ENCODE results near the gene CTDSPL.
"Not testable (repeated sequence)": the region's sequence is repeated elsewhere in the genome, so short reads cannot be mapped to it uniquely, and the experiment has no call there.

CTDSPL gene

GRCh38 chr3:37861620-37862041, at the start of gene CTDSPL:
Gene CTDSPL, plus strand, starts transcription at chr3:37861880. Its CDS starts 320 bp downstream, at chr3:37862200.
- Mint-ChIP-seq H3K27me3 (peaks cover 42% of the 10 kb centered on the region), H3K4me1 (peaks cover 14% of the 10 kb centered on the region), H3K9me3 (no peaks in the 10 kb centered on the region), H3K4me3 (peak within 1 kb of the TSS; percentile 60), H3K27ac (no peak within 1 kb of the TSS), H3K36me3 (no peaks in the 10 kb centered on the region)
- no peak for ATAC-seq

- Mint-ChIP-seq H3K9me3 (no peaks in the 10 kb centered on the region), H3K4me1 (no peaks in the 10 kb centered on the region), H3K4me3 (no peak overlapping the region), H3K27me3 (peaks cover 11% of the 10 kb centered on the region), H3K36me3 (no peaks in the 10 kb centered on the region), H3K27ac (no peak overlapping the region)
- ATAC-seq = no peak
These were observed 49.2 kb upstream of the CTDSPL start for GRCh38 chr3:37812499-37812896.

- Mint-ChIP-seq H3K4me1 (no peaks in the 10 kb centered on the region), H3K27ac (no peak overlapping the region), H3K27me3 (peaks cover 10% of the 10 kb centered on the region), H3K9me3 (no peaks in the 10 kb centered on the region), H3K36me3 (no peaks in the 10 kb centered on the region), H3K4me3 (no peak overlapping the region)
- ATAC-seq = no peak
These were observed 48.3 kb upstream of the CTDSPL start for GRCh38 chr3:37813403-37813802.

- Mint-ChIP-seq H3K36me3 (no peaks in the 10 kb centered on the region), H3K4me3 (no peak overlapping the region)
- no peak for ATAC-seq
These were observed 47.1 kb upstream of the CTDSPL start for GRCh38 chr3:37814547-37814946.

GRCh38 chr3:37815156-37815555, 46.5 kb upstream of the CTDSPL start:
- H3K27ac Mint-ChIP-seq, H3K9me3 Mint-ChIP-seq, H3K4me3 Mint-ChIP-seq, H3K36me3 Mint-ChIP-seq, ATAC-seq, H3K4me1 Mint-ChIP-seq: not testable (repeated sequence)
- H3K27me3 Mint-ChIP-seq = peaks cover 10% of the 10 kb centered on the region

More at GRCh38 chr3:37814547-37814946, 47.1 kb upstream of the CTDSPL start:
- Mint-ChIP-seq H3K9me3 (no peaks in the 10 kb centered on the region), H3K27ac (no peak overlapping the region), H3K27me3 (peaks cover 10% of the 10 kb centered on the region), H3K4me1 (no peaks in the 10 kb centered on the region)

GRCh38 chr3:37816271-37816670, 45.4 kb upstream of the CTDSPL start:
- ATAC-seq = no peak

GRCh38 chr3:37819591-37819990, 42.1 kb upstream of the CTDSPL start:
- no peak for ATAC-seq
- Mint-ChIP-seq H3K27ac (no peak overlapping the region), H3K36me3 (no peaks in the 10 kb centered on the region), H3K4me1 (no peaks in the 10 kb centered on the region), H3K27me3 (peaks cover 10% of the 10 kb centered on the region), H3K4me3 (no peak overlapping the region), H3K9me3 (no peaks in the 10 kb centered on the region)

More at GRCh38 chr3:37816271-37816670, 45.4 kb upstream of the CTDSPL start:
- Mint-ChIP-seq H3K27me3 (peaks cover 10% of the 10 kb centered on the region), H3K9me3 (no peaks in the 10 kb centered on the region), H3K36me3 (no peaks in the 10 kb centered on the region), H3K27ac (no peak overlapping the region), H3K4me3 (no peak overlapping the region), H3K4me1 (no peaks in the 10 kb centered on the region)

- peaks cover 10% of the 10 kb centered on the region for H3K27me3 Mint-ChIP-seq
- no peak overlapping the region for H3K4me3 Mint-ChIP-seq
- no peaks in the 10 kb centered on the region for H3K36me3 Mint-ChIP-seq
- H3K27ac Mint-ChIP-seq = no peak overlapping the region
- H3K9me3 Mint-ChIP-seq = no peaks in the 10 kb centered on the region
- no peak for ATAC-seq
- H3K4me1 Mint-ChIP-seq = no peaks in the 10 kb centered on the region
These were observed 41.4 kb upstream of the CTDSPL start for GRCh38 chr3:37820286-37820685.

- Mint-ChIP-seq H3K27ac (no peak overlapping the region), H3K4me3 (no peak overlapping the region), H3K27me3 (peaks cover 16% of the 10 kb centered on the region), H3K9me3 (no peaks in the 10 kb centered on the region), H3K36me3 (no peaks in the 10 kb centered on the region), H3K4me1 (no peaks in the 10 kb centered on the region)
- no peak for ATAC-seq
These were observed 38.5 kb upstream of the CTDSPL start for GRCh38 chr3:37823189-37823588.

GRCh38 chr3:37824090-37824953, 37.4 kb upstream of the CTDSPL start:
- H3K27ac Mint-ChIP-seq = no peak overlapping the region
- H3K4me3 Mint-ChIP-seq = no peak overlapping the region
- ATAC-seq = no peak
- H3K9me3 Mint-ChIP-seq = no peaks in the 10 kb centered on the region
- no peaks in the 10 kb centered on the region for H3K36me3 Mint-ChIP-seq
- no peaks in the 10 kb centered on the region for H3K4me1 Mint-ChIP-seq
- H3K27me3 Mint-ChIP-seq = peaks cover 27% of the 10 kb centered on the region

- no peak for ATAC-seq
- H3K4me3 Mint-ChIP-seq = no peak overlapping the region
- H3K27me3 Mint-ChIP-seq = peaks cover 30% of the 10 kb centered on the region
These were observed 36.7 kb upstream of the CTDSPL start for GRCh38 chr3:37824954-37825328.

GRCh38 chr3:37825744-37826400, 35.8 kb upstream of the CTDSPL start:
- Mint-ChIP-seq H3K9me3 (no peaks in the 10 kb centered on the region), H3K4me3 (no peak overlapping the region), H3K27me3 (peaks cover 37% of the 10 kb centered on the region), H3K4me1 (no peaks in the 10 kb centered on the region), H3K27ac (no peak overlapping the region), H3K36me3 (no peaks in the 10 kb centered on the region)
- no peak for ATAC-seq

More at GRCh38 chr3:37824954-37825328, 36.7 kb upstream of the CTDSPL start:
- H3K4me1 Mint-ChIP-seq = no peaks in the 10 kb centered on the region
- no peak overlapping the region for H3K27ac Mint-ChIP-seq
- H3K36me3 Mint-ChIP-seq = no peaks in the 10 kb centered on the region
- H3K9me3 Mint-ChIP-seq = no peaks in the 10 kb centered on the region

GRCh38 chr3:37826502-37826901, 35.2 kb upstream of the CTDSPL start:
- Mint-ChIP-seq H3K36me3 (no peaks in the 10 kb centered on the region), H3K27me3 (peaks cover 39% of the 10 kb centered on the region), H3K9me3 (no peaks in the 10 kb centered on the region), H3K4me1 (no peaks in the 10 kb centered on the region), H3K27ac (no peak overlapping the region), H3K4me3 (no peak overlapping the region)
- no peak for ATAC-seq

GRCh38 chr3:37826933-37827332, 34.7 kb upstream of the CTDSPL start:
- no peaks in the 10 kb centered on the region for H3K9me3 Mint-ChIP-seq
- peaks cover 39% of the 10 kb centered on the region for H3K27me3 Mint-ChIP-seq
- no peak overlapping the region for H3K27ac Mint-ChIP-seq
- no peaks in the 10 kb centered on the region for H3K4me1 Mint-ChIP-seq
- no peak overlapping the region for H3K4me3 Mint-ChIP-seq
- ATAC-seq = no peak
- H3K36me3 Mint-ChIP-seq = no peaks in the 10 kb centered on the region

- Mint-ChIP-seq H3K4me3 (no peak overlapping the region), H3K9me3 (no peaks in the 10 kb centered on the region)
- no peak for ATAC-seq
These were observed 29.2 kb upstream of the CTDSPL start for GRCh38 chr3:37832480-37832879.

More at GRCh38 chr3:37832480-37832879, 29.2 kb upstream of the CTDSPL start:
- H3K36me3 Mint-ChIP-seq = no peaks in the 10 kb centered on the region
- peaks cover 39% of the 10 kb centered on the region for H3K27me3 Mint-ChIP-seq
- no peaks in the 10 kb centered on the region for H3K4me1 Mint-ChIP-seq
- H3K27ac Mint-ChIP-seq = no peak overlapping the region
